OCI-LY1 (cell line): ENCODE measurements around the gene BAD.

ENCODE experiments used
- EZH2 ChIP-seq: fragments of 200-600 bp; sonication (generic), shearing (Covaris generic); IDR thresholded peaks from 2 replicates; pipeline ENCODE4 v1.8.0; 2017; ENCODE audit warnings: borderline replicate concordance, mixed run types, mild to moderate bottlenecking, antibody characterized with exemption, low read length, moderate library complexity, mixed read lengths
- TF ChIP-seq, protein P1 (sequence below): fragments of 200-600 bp; sonication (generic), shearing (Covaris generic); IDR thresholded peaks from 2 replicates; pipeline ENCODE4 v1.5.1; 2017; ENCODE audit warnings: mild to moderate bottlenecking, antibody characterized with exemption, low read length, moderate library complexity, mixed read lengths

DNA sequence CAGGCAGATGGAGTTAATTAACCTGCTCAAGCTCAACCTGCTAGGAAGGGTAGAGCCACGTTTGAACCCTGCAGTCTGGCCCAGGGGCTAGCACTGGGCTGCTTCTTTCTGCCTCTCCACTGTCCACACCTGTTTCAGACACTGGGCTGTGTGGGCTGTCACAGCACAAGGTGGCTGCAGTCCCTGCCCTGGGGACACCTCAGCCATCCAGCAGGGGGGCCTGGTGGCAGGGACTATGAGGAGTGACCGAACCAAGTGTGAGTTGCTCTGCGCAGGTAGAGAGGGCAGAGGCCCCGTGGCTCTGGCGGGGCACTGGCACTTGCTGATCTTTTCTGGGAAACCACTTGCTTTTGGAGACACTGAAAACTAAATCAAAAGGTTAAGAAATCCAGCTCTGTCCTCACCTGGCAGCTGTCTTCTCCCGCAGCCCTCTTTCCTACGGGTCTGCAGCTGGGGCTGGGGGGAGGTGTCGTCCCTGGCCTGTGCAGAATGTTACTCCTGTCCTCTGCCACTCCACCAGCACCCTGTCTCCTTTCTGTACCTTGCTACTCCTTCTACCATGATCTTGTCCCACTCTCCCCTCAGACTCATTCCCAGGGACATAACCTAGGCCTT is 5.8 kb downstream of the BAD start:
- TF ChIP-seq, protein P1, sequence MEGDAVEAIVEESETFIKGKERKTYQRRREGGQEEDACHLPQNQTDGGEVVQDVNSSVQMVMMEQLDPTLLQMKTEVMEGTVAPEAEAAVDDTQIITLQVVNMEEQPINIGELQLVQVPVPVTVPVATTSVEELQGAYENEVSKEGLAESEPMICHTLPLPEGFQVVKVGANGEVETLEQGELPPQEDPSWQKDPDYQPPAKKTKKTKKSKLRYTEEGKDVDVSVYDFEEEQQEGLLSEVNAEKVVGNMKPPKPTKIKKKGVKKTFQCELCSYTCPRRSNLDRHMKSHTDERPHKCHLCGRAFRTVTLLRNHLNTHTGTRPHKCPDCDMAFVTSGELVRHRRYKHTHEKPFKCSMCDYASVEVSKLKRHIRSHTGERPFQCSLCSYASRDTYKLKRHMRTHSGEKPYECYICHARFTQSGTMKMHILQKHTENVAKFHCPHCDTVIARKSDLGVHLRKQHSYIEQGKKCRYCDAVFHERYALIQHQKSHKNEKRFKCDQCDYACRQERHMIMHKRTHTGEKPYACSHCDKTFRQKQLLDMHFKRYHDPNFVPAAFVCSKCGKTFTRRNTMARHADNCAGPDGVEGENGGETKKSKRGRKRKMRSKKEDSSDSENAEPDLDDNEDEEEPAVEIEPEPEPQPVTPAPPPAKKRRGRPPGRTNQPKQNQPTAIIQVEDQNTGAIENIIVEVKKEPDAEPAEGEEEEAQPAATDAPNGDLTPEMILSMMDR: no peak
- TF ChIP-seq EZH2: no peak
